ENCODE data around the gene PRSS53. TPM values are rescaled to one million over a fixed set of nuclear protein-coding genes. Genes with fewer than 3 reads are reported as not detected.

Gene PRSS53
- total and polyA plus RNA-seq, 10 donors, result 1.6 to 6.0 (median 2.5) TPM

- peak; percentile 70 for DNase-seq
- Histone ChIP-seq H3K4me1 (peaks cover 0 to 69% (median 24%) of the 10 kb centered on the region in 6 donors), H3K27me3 (replicated peaks in 1 of 7) (no peaks in the 10 kb centered on the region), H3K9me3 (no peaks in the 10 kb centered on the region), H3K27ac (no peak overlapping the region), H3K4me3 (no peak overlapping the region), H3K36me3 (peaks cover 0 to 100% (median 80%) of the 10 kb centered on the region in 6 donors)
- WGBS, 5 donors, result 84 to 93% (median 88%) methylated on average over 26 of the region's 26 CpGs
- TF ChIP-seq POLR2A (IDR thresholded peaks at IDR 0.05) (no peak), POLR2AphosphoS5 (IDR thresholded peaks at IDR 0.05) (peak in 1 of 3 donors; percentile 61), CTCF (IDR thresholded peaks at IDR 0.05 in 8 of 11, conservative IDR thresholded peaks at IDR 0.05 in 3 of 11) (no peak)
- intact Hi-C loops (cut with DNase I; ENCODE audit: low total_unique reads), result no loop called here
These were observed 7.1 kb downstream of the PRSS53 start for GRCh38 chr16:31081428-31082351.

GRCh38 chr16:31080756-31081419 is 7.9 kb downstream of the PRSS53 start:
- TF ChIP-seq CTCF (IDR thresholded peaks at IDR 0.05 in 8 of 11, conservative IDR thresholded peaks at IDR 0.05 in 3 of 11), result no peak
- no peak for TF ChIP-seq POLR2A (IDR thresholded peaks at IDR 0.05)
- peak in 1 of 3 donors; percentile 3 for TF ChIP-seq POLR2AphosphoS5 (IDR thresholded peaks at IDR 0.05)
- peak; percentile 59 for DNase-seq
- no peak overlapping the region for H3K27ac ChIP-seq
- peaks cover 0 to 100% (median 84%) of the 10 kb centered on the region in 6 donors for H3K36me3 ChIP-seq
- no peak overlapping the region for H3K4me3 ChIP-seq
- no peaks in the 10 kb centered on the region for H3K27me3 ChIP-seq (replicated peaks in 1 of 7)
- WGBS, 5 donors, result 89 to 95% (median 95%) methylated on average over 11 to 13 of the region's 13 CpGs
- intact Hi-C loops (cut with DNase I; ENCODE audit: low total_unique reads), result no loop called here
- H3K9me3 ChIP-seq, result no peaks in the 10 kb centered on the region
- H3K4me1 ChIP-seq, result peaks cover 0 to 77% (median 30%) of the 10 kb centered on the region in 6 donors

- H3K36me3 ChIP-seq, result peaks cover 0 to 96% (median 83%) of the 10 kb centered on the region in 6 donors
- no peak overlapping the region for H3K27ac ChIP-seq
- WGBS, 5 donors, result 92 to 97% (median 95%) methylated on average over 11 to 40 of the region's 40 CpGs
- peak; percentile 76 for DNase-seq
- intact Hi-C loops (cut with DNase I; ENCODE audit: low total_unique reads), result no loop called here
- H3K9me3 ChIP-seq, result no peaks in the 10 kb centered on the region
- H3K4me1 ChIP-seq, result peaks cover 4 to 84% (median 37%) of the 10 kb centered on the region in 6 donors
- H3K4me3 ChIP-seq, result no peak overlapping the region
- no peaks in the 10 kb centered on the region for H3K27me3 ChIP-seq (replicated peaks in 1 of 7)
- peak in 1 of 3 donors; percentile 61 for TF ChIP-seq POLR2AphosphoS5 (IDR thresholded peaks at IDR 0.05)
- TF ChIP-seq CTCF (IDR thresholded peaks at IDR 0.05 in 8 of 11, conservative IDR thresholded peaks at IDR 0.05 in 3 of 11), result no peak
These were observed 8.6 kb downstream of the PRSS53 start for GRCh38 chr16:31080035-31080629.
